ENCODE measurements around the gene CHIA. TPM values are rescaled to one million over a fixed set of nuclear protein-coding genes. Genes with fewer than 3 reads are reported as not detected.

The CHIA gene
- total RNA-seq, 2 donors from 2014 or later: not detected

- Histone ChIP-seq H3K4me3 (no peak overlapping the region), H3K27ac (no peak overlapping the region), H3K9me3 (no peaks in the 10 kb centered on the region), H3K4me1 (peaks cover 10% of the 10 kb centered on the region), H3K36me3 (replicated peaks in 1 of 2; ENCODE audit: insufficient read depth in 1 of 2, low read depth in 2 of 2) (no peaks in the 10 kb centered on the region), H3K27me3 (peaks cover 0 to 11% of the 10 kb centered on the region in 2 donors)
- intact Hi-C loops (cut with DNase I): no loop called here
- 46 to 67% methylated on average over 3 of the region's 3 CpGs for WGBS, 2 donors
- ATAC-seq (no peak), DNase-seq (no peak)
- no peak for TF ChIP-seq POLR2A (IDR thresholded peaks at IDR 0.05)
- no peak for TF ChIP-seq CTCF (IDR thresholded peaks at IDR 0.05)
Measured at GRCh38 chr1:111272081-111272480, 18.6 kb upstream of the CHIA start.

GRCh38 chr1:111274653-111275052 is 16.0 kb upstream of the CHIA start:
- TF ChIP-seq POLR2A (IDR thresholded peaks at IDR 0.05) (no peak), CTCF (IDR thresholded peaks at IDR 0.05) (no peak)
- no peak for ATAC-seq
- Histone ChIP-seq H3K9me3 (no peaks in the 10 kb centered on the region), H3K27me3 (peaks cover 0 to 11% of the 10 kb centered on the region in 2 donors), H3K27ac (no peak overlapping the region), H3K4me3 (no peak overlapping the region), H3K4me1 (peaks cover 10% of the 10 kb centered on the region), H3K36me3 (replicated peaks in 1 of 2; ENCODE audit: insufficient read depth in 1 of 2, low read depth in 2 of 2) (no peaks in the 10 kb centered on the region)
- intact Hi-C loops (cut with DNase I): no loop called here
- 82 to 86% methylated on average over 4 of the region's 4 CpGs for WGBS, 2 donors
- no peak for DNase-seq

GRCh38 chr1:111275079-111275478 is 15.6 kb upstream of the CHIA start:
- no peak overlapping the region for H3K27ac ChIP-seq
- intact Hi-C loops (cut with DNase I): no loop called here
- DNase-seq (peak in 1 of 4 donors; percentile 18), ATAC-seq (no peak)
- 83 to 85% methylated on average over 1 of the region's 1 CpG for WGBS, 2 donors
- TF ChIP-seq POLR2A (IDR thresholded peaks at IDR 0.05): no peak
- TF ChIP-seq CTCF (IDR thresholded peaks at IDR 0.05): no peak
- no peaks in the 10 kb centered on the region for H3K9me3 ChIP-seq
- H3K36me3 ChIP-seq (replicated peaks in 1 of 2; ENCODE audit: insufficient read depth in 1 of 2, low read depth in 2 of 2): no peaks in the 10 kb centered on the region
- peaks cover 0 to 9% of the 10 kb centered on the region in 2 donors for H3K27me3 ChIP-seq
- H3K4me3 ChIP-seq: no peak overlapping the region
- peaks cover 10% of the 10 kb centered on the region for H3K4me1 ChIP-seq

GRCh38 chr1:111275780-111276433 is 14.7 kb upstream of the CHIA start:
- no peak for TF ChIP-seq CTCF (IDR thresholded peaks at IDR 0.05)
- no peak for TF ChIP-seq POLR2A (IDR thresholded peaks at IDR 0.05)
- H3K4me1 ChIP-seq: peaks cover 6% of the 10 kb centered on the region
- H3K27ac ChIP-seq: no peak overlapping the region
- peaks cover 0 to 1% of the 10 kb centered on the region in 2 donors for H3K27me3 ChIP-seq
- intact Hi-C loops (cut with DNase I): no loop called here
- H3K4me3 ChIP-seq: no peak overlapping the region
- ATAC-seq: no peak
- no peak for DNase-seq
- H3K9me3 ChIP-seq: no peaks in the 10 kb centered on the region
- no peaks in the 10 kb centered on the region for H3K36me3 ChIP-seq (replicated peaks in 1 of 2; ENCODE audit: insufficient read depth in 1 of 2, low read depth in 2 of 2)

GRCh38 chr1:111279144-111279543 is 11.5 kb upstream of the CHIA start:
- Histone ChIP-seq H3K36me3 (replicated peaks in 1 of 2; ENCODE audit: insufficient read depth in 1 of 2, low read depth in 2 of 2) (no peaks in the 10 kb centered on the region), H3K27ac (no peak overlapping the region), H3K4me3 (no peak overlapping the region), H3K9me3 (no peaks in the 10 kb centered on the region), H3K27me3 (no peaks in the 10 kb centered on the region), H3K4me1 (no peaks in the 10 kb centered on the region)
- no peak for DNase-seq
- no peak for ATAC-seq
- TF ChIP-seq POLR2A (IDR thresholded peaks at IDR 0.05): no peak
- TF ChIP-seq CTCF (IDR thresholded peaks at IDR 0.05): no peak
- 75 to 79% methylated on average over 4 of the region's 4 CpGs for WGBS, 2 donors
- intact Hi-C loops (cut with DNase I): no loop called here
